GM10847 (cell line): ENCODE measurements around the gene BRME1.
A peak's percentile ranks its signal among the peaks of the same experiment; 100 is the strongest.

ENCODE experiments used
- POLR2A ChIP-seq: IDR thresholded peaks from 2 replicates; pipeline ENCODE4 v1.6.1; 2011; ENCODE audit not compliant: insufficient read length; ENCODE audit errors: extremely low read depth

The BRME1 gene

DNA sequence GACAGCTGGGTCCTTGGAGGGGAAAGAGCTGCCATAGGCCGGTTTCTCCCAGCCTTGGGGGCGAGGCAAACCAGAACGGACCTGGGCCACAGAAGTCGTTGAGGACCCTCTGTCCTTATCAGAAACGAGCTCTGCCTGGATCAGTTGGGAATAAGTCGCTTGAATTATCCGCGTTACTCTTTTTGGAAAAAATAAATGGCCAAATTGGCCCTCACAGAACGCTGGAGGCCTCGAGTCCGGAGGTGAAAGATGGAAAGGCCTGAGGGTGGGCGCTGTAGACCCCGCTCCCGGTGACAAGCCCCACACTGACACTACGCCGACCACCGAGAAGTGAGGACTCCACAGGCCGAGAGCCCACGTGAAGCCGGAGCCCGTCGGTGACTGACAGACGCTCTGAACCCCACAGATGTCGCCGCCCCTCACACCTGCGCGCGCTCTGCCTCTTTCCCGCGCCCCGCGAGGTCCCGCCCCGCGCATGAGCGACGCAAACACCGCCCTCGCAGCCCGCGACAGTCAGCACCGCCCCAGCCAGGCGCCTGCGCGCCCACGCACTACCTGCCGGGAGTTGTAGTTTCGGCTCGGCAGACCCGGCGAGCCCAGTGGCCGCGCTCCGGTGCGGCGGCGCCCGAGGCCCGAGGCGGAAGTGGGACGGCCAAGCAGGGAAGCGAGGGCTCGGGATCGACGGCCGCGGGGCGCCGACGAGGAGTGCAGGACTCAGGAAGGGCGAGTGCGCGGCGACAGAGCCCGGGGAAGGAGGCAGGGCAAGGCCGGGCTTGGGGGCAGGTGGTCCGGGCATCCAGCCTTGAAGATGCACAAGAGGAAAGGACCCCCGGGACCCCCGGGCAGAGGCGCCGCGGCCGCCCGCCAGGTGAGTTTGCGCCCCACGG is at the start of gene BRME1, which contains the start of gene CC2D1A:
TSS of gene BRME1 (minus strand) at position 484 of the 887 bp plus-strand sequence. CDS start 1,225 bp downstream, outside the sequence.
TSS of gene CC2D1A (plus strand) at position 568 of the 887 bp plus-strand sequence. CDS start at position 809, 241 bp downstream.
- peak; percentile 59 for TF ChIP-seq POLR2A

DNA sequence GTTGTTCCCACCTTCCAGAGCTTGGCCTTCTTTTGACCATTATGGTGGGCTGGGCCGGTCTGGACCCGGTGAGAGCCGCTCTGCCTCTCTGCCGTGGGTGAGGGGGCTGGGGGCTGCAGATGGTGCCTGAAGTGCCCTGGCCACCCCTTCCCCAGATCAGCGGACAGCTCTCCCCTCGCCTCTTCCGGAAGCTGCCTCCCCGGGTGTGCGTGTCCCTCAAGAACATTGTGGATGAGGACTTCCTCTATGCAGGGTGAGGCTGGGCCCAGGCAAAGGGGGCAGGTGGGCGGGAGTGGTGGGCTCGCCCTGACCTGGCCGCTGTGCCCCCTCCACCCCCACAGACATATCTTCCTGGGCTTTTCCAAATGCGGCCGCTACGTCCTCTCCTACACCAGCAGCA is 48.3 kb upstream of the BRME1 start:
- no peak for TF ChIP-seq POLR2A

DNA sequence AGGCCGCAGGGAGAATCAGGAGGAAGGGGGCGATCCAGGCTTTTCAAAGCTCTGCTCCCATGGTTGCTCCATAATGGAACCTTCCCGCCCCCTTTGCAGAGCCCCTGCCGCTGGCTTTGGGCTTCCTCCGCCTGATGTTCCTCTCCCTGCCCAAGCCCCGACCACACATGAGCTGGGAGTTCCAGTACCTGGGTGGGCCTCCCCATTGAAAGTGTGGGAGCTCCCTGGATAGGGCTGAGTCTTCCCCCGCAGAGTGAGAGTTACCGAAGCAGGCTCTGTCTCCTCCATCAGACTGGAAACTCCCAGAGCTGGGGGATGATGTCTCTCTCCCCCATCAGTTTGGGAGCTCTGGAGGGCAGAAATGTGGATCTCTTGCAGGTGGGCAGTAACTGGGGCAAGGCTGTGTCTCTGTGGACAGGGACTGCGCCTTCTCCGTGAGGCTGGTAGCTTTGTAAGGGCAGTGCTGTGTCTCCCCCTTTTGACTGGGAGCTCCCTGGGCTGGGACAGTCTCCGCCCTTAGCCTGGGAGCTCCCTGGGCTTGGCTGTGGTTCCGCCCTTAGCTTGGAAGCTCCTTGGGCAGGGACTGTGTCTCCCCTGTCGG is 47.1 kb upstream of the BRME1 start:
- no peak for TF ChIP-seq POLR2A

DNA sequence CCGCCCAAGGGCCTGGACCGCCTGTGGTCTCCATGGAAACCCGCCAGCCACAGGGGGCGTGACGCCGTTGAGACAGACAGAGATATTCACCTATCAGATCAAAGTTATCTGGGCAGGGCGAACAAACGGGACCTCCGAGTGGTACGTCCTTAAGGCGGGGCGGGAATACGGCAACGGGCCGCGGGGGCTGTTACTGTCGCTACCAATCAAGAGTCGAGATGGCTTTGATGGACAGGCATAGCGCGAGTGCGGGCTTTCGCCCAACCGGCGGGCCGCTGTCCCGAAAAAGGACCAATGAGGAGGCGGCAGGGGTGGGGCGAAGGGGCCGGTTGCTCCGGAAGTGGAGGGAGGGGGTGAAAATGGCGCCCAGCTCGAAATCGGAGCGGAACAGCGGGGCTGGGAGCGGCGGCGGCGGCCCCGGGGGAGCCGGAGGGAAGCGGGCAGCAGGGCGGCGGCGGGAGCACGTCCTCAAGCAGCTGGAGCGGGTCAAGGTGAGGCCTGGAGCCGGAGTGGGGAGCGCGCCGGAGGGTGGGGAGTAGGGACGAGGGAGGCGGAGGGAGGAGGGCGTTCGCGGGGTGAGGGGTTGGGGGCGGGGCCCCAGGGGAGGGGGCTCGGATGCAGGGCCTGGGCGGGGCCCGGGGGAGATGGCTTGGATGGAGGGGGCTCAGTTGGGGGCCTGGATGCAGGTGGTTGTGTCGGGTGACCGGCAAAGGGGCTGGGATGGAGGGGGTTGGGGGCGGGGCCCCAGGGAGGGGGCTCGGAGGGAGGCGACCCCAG is 46.4 kb upstream of the BRME1 start, which contains the start of gene DCAF15:
TSS of gene DCAF15 (plus strand) at position 356 of the 777 bp plus-strand sequence. CDS start at position 360, 4 bp downstream.
- TF ChIP-seq POLR2A: peak; percentile 69

DNA sequence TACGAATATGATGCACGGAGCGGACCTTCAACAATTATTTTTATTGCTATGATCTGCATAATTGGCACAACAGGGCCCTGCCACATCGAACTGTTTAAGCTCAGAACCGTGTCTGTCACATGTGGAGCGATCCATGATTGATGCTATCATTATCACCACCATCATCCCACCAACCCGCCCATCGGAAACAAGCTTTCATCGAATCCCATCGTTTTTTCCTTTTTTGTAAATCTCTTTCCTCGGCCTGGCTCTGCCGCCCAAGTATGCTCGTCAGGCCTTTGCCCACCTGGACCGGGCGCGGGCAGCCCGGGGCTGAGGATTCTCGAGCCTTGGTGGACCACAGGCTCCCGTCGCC is 45.9 kb upstream of the BRME1 start:
- no peak for TF ChIP-seq POLR2A

DNA sequence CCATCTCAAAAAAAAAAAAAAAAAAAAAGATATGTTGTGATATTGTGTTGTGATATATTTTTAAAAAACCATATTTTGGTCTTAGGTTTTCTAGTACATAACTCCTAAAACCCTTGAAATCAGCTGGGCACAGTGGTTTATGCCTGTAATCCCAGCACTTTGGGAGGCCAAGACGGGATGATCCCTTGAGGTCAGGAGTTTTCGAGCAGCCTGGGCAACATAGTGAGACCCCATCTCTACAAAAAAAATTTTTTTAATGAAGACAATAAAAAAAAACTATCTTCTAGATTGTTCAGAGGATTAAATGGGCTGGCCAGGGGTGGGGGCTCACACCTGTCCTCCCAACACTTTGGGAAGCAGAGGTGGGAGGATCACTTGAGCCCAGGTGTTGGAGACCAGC is 45.1 kb upstream of the BRME1 start:
- TF ChIP-seq POLR2A: no peak

DNA sequence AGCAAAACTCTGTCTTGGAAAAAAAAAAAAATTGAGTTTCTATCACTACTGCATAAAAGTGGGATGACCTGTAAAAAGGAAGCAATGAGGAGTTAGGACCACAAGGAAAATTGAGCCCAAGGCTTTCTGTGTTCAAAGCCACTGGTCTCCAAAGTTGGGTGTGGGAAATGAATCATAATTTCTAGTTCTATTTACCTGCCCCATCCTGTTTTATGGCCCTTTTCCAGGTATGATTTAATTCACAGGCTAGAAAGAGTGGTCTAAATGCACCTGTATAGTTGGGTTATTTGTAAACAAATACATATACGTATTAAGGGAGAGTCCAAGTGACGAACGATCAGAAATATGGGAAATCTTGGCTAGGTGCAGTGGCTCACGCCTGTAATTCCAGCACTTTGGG is 40.5 kb upstream of the BRME1 start:
- TF ChIP-seq POLR2A: no peak

DNA sequence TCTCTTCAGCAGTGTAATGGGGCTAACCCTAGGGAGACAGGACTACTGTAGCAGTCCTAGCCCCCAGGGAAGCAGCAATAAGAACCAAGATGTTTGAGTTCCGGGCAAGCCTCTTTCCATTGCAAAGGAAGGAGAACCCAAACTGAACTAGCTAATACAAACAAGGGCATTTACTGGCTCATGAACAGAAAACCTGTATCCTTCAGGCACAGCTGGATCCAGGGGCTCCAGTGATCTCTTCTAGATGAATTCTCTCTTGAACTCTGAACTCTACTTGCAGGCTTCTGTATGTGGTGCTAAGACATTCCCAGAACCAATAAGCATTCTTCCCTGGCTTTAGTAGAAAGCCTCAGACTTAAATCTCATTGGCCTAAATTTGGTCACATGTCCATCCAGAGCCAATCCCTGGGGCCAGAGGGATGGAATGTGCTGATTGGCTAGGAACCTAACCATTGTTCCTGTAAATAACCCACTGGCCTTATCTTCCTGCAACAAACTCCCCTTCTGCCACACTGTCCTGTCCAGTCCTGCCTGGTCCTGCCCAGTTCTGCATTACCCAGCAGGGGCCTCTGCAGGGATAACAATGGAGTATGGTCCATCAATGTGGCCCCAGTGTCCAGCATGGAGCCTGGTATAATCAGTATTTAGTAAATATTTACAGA is 36.2 kb upstream of the BRME1 start:
- no peak for TF ChIP-seq POLR2A

DNA sequence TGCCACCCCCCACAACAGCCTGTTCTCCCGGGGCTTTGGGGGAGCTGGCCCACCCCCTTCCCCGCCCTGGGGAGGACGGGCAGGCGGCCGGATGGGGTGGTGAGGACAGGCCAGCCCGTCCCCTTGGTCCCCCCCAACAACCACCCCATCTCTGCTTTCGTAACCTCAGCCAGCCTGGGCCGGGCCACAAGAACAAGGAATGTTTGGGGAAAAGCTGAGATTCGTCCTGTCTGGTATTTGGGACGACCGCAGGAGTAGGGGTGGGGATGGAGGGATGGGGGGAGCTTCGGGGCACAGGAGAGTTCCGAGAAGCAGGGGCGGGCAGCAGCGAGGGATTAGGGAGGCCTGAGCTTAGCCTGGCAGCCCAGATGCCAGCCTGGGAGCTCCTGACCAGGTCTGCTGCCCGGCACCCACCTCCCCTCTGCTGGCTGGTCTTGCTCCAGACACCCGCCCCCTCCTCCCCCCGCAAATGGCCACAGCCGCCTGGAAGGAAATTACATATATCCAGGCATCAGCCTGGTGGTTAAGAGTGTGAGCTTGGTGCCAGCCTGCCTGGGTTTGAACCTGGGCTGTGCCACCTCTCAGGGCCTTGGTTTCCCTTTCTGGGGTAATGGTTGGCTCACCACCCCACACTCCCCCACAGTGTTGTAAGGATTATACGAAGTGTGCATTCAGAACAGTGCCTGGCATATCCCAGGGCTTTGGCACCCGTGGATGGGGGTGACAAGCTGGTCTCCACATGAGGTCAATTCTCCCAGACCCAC is 32.6 kb upstream of the BRME1 start, which contains the start of gene PODNL1:
TSS of gene PODNL1 (minus strand) at position 117 of the 764 bp plus-strand sequence. CDS start 236 bp downstream, outside the sequence.
- TF ChIP-seq POLR2A: no peak

DNA sequence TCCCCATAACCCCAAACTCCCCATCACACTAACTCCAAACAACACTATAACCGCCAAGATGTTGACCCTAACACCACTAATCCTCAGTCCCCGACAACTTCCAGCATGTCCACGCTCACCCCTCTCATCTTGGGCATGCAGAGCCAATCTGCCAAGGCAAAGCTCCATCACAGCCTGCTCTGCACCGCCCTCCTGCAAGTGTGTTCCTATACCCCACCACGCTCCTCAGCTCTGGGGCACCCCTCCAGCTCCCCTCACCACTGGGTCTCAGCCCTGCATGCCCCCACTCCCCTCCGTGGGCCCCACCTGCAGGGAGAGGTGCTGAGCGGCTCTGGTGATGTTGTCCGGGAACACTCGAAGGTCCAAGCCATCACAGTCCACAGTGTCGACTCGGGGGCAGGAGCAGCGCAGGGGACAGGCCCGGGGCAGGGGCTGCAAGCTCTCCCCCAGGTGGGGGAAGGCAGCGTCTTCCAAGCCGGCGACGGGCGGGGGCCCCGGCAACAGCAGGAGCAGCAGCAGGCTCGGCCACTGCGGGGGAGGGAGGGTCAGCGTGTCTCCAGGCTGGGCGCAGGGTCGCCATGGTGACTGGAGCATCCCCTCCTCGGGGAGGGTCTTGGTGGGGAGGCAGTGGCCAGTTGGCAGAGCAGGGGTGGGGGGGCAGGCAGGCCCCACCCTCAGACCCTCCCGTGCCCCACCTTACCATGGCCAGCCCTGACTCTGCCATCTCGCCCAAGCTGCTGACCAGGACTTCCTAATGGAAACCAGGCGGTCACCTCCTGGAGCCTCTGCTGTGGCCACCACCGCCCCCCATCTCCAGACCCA is 31.8 kb upstream of the BRME1 start:
- no peak for TF ChIP-seq POLR2A

DNA sequence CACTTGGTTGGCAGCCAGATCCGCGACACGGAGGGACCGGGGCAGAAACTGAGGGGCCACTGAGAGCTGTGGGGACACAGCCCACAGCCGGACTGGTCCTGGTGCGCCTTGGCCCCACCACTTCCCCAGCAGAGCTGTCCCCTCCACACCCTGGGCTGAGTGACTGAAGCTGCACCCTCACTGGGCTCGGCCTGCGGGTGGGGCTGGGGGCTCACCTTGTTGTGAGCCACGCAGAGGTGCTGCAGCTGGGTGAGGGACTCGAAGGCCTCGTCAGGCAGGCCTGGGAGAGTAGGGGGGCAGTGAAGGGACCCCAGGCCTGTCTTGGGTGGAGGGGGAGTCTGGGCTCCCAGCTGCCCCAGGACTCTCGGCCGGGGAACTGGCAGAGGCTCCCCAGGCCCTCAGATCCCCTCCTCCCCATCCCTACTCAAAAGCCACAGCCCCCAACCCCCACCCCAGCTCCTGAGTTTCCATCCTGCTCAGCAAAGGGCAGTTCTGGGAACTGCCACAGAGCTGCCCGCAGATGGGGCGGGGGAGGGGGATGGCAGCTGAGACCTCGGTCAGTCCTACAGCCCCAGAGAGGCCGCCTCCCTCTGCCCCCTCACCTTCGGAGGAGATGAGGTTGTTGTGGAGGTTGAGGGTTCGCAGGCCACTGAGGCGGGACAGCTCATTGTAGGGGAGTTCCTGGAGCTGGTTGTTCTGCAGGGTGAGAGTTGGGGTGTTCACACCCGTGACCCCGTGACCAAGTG is 30.0 kb upstream of the BRME1 start:
- TF ChIP-seq POLR2A: no peak

DNA sequence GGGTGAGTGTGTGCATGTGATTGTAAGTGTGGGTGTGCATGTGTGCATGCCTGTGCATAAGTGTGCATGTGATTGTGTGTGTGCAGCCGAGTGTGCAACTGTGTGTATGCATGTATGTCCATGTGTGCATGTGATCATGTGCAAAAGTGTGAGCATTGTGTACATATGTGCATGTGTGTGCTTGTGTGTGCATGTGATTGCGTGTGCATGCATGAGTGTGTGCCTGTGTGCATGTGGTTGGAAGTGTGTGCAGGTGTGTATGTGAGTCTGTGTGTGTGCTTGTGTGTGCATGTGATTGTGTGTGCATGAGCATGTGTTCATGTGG is 28.8 kb upstream of the BRME1 start:
- TF ChIP-seq POLR2A: no peak

DNA sequence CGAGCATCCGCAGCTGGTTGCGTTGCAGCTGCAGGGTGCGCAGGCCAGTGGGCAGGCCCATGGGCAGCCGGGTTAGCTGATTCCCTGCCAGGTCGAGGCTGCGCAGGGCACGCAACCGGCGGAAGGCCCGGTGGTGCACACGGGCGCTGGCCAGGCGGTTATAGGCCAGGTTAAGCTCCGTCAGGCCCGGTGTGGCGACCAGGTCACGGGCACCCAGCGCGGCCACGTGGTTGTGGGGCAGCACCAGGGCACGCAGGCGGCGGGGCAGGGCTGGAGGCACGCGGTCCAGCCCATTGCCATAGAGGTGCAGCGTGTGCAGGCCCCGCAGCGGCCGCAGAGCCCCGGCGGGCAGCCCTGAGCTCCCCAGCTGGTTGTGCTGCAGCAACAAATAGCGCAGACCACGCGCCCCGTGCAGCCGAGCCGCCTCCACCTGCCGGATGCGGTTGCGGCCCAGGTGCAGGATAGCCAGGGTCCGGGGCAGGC is 27.0 kb upstream of the BRME1 start:
- no peak for TF ChIP-seq POLR2A
